GM12892 (cell line): ENCODE measurements around the gene PLXNC1.

ENCODE experiments used
- POLR2A ChIP-seq: IDR thresholded peaks from 2 replicates; pipeline ENCODE4 v1.6.1; 2011; ENCODE audit warnings: low read depth, low read length, control low read depth
- POLR2AphosphoS5 ChIP-seq: IDR thresholded peaks from 2 replicates; pipeline ENCODE4 v1.6.1; 2011; ENCODE audit warnings: low read depth, low read length, control low read depth
- TAF1 ChIP-seq: IDR thresholded peaks from 2 replicates; pipeline ENCODE4 v1.6.1; 2011; ENCODE audit warnings: low read depth, mild to moderate bottlenecking, control low read depth, low read length, borderline replicate concordance

DNA sequence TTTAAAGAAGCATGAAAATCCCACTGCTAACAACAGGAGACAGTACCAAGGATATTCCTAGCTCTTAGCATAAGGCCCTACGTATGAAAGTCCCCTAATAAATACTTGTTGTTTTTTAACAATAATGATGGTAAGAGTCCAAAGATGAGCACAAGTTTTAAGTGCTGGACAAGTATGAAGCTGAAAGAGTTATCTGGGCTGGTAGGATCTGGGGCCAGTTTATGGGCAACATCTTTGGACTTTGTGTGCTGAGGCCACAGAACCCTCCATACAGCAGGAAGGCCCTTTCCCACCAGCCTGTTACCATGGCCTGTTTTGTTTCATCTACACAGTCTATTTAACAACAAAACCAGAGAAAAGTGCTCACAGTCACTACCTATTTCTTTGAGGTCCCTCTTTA is 12.5 kb upstream of the PLXNC1 start:
- no peak for TF ChIP-seq POLR2A
- no peak for TF ChIP-seq TAF1
- no peak for TF ChIP-seq POLR2AphosphoS5
